ENCODE results near the gene ENKD1. TPM values are rescaled to one million over a fixed set of nuclear protein-coding genes. Genes with fewer than 3 reads are reported as not detected.

The ENKD1 gene
- total RNA-seq, 6 experiments from 2014 or later = 7.4 to 10.8 (median 8.9) TPM

DNA sequence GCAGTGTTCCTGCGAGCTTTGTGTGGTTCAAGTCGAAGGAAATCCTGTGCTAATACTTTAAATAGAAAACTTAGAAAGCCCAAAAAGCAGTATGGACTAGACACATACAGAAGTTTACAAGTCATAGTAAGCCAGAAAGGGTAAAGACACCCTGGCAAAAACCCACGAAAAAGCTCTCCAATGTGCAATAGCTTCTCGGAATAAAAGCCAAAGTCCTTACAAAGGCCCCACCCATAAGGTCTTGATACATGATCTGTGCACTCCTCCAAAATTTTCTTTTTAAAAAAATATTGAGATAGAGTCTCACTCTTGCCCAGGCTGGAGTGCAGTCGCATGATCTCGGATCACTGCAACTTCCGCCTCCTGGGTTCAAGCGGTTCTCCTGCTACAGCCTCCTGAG is 10.4 kb upstream of the ENKD1 start:
- Mint-ChIP-seq H3K4me1 (ENCODE audit: low read depth) (peaks cover 8% of the 10 kb centered on the region), H3K27me3 (ENCODE audit: insufficient read depth) (no peaks in the 10 kb centered on the region), H3K9me3 (no peaks in the 10 kb centered on the region), H3K4me3 (no peak overlapping the region), H3K27ac (no peak overlapping the region), H3K36me3 (ENCODE audit: low read depth) (no peaks in the 10 kb centered on the region)
- no peak for DNase-seq
- TF ChIP-seq, protein P1, sequence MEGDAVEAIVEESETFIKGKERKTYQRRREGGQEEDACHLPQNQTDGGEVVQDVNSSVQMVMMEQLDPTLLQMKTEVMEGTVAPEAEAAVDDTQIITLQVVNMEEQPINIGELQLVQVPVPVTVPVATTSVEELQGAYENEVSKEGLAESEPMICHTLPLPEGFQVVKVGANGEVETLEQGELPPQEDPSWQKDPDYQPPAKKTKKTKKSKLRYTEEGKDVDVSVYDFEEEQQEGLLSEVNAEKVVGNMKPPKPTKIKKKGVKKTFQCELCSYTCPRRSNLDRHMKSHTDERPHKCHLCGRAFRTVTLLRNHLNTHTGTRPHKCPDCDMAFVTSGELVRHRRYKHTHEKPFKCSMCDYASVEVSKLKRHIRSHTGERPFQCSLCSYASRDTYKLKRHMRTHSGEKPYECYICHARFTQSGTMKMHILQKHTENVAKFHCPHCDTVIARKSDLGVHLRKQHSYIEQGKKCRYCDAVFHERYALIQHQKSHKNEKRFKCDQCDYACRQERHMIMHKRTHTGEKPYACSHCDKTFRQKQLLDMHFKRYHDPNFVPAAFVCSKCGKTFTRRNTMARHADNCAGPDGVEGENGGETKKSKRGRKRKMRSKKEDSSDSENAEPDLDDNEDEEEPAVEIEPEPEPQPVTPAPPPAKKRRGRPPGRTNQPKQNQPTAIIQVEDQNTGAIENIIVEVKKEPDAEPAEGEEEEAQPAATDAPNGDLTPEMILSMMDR (IDR thresholded peaks at IDR 0.05) = no peak

DNA sequence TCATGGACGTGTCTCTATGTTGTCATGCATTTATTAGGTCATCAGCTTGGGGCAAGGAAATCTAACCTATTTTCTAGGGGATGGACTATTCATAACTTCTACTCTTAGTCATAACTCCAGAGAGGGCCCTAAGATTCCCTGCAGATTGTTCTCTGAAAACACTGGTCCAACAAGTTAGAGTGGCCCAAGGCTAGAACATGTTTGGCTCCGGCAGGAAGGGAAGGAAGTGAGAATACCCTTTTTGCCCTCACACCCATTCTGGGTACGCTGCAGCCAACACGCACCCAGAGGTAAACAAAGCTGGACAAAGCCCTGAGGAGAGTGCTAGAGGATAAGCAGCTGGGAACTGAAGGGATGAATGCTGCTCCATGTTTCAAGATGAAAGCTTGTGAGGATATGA is 10.0 kb upstream of the ENKD1 start:
- TF ChIP-seq, protein P1 (IDR thresholded peaks at IDR 0.05) = no peak
- Mint-ChIP-seq H3K4me3 (no peak overlapping the region), H3K36me3 (ENCODE audit: low read depth) (no peaks in the 10 kb centered on the region), H3K27ac (no peak overlapping the region), H3K27me3 (ENCODE audit: insufficient read depth) (no peaks in the 10 kb centered on the region), H3K4me1 (ENCODE audit: low read depth) (peaks cover 8% of the 10 kb centered on the region), H3K9me3 (no peaks in the 10 kb centered on the region)
- DNase-seq = no peak

DNA sequence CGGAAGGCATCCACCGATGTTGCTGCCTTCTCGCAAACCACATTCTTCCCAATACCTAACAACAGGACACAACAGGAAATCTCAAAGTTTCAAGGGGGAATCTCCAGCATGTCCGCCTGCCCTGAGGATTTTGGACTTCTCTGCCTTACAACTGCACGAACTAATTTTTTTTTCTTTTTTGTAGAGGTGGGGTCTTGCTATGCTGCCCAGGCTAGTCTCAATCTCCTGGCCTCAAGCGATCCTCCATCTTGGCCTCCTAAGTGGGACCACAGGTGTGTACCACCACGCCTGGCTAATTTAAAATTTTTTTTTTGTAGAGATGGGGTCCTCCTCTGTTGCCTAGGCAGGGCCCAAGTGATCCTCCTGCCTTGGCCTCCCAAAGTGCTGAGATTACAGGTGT is 9.4 kb upstream of the ENKD1 start:
- no peaks in the 10 kb centered on the region for H3K27me3 Mint-ChIP-seq (ENCODE audit: insufficient read depth)
- H3K4me1 Mint-ChIP-seq (ENCODE audit: low read depth) = peaks cover 8% of the 10 kb centered on the region
- H3K4me3 Mint-ChIP-seq = no peak overlapping the region
- TF ChIP-seq, protein P1 (IDR thresholded peaks at IDR 0.05) = no peak
- no peaks in the 10 kb centered on the region for H3K9me3 Mint-ChIP-seq
- no peak for DNase-seq
- H3K27ac Mint-ChIP-seq = no peak overlapping the region
- H3K36me3 Mint-ChIP-seq (ENCODE audit: low read depth) = no peaks in the 10 kb centered on the region

DNA sequence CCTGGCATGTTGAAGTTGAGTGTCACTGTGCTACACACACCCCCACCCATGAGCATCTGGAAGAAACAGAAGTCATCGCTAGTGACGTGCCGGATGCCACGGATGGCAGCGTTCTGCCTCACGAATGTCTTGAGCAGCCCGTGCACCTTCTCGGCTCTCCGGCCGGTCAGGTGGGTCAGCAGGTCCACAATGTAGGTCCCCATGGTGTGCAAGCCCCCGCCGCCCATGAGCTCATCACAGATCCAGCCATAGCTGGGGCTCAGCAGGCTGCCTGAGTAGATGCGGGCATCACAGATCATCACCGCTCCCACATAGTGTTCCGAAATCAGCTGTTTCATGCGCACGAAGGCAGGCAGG is 9.0 kb upstream of the ENKD1 start:
- DNase-seq = no peak
- no peaks in the 10 kb centered on the region for H3K36me3 Mint-ChIP-seq (ENCODE audit: low read depth)
- no peak overlapping the region for H3K27ac Mint-ChIP-seq
- H3K4me1 Mint-ChIP-seq (ENCODE audit: low read depth) = peaks cover 8% of the 10 kb centered on the region
- no peak overlapping the region for H3K4me3 Mint-ChIP-seq
- H3K27me3 Mint-ChIP-seq (ENCODE audit: insufficient read depth) = no peaks in the 10 kb centered on the region
- TF ChIP-seq, protein P1 (IDR thresholded peaks at IDR 0.05) = no peak
- H3K9me3 Mint-ChIP-seq = no peaks in the 10 kb centered on the region

DNA sequence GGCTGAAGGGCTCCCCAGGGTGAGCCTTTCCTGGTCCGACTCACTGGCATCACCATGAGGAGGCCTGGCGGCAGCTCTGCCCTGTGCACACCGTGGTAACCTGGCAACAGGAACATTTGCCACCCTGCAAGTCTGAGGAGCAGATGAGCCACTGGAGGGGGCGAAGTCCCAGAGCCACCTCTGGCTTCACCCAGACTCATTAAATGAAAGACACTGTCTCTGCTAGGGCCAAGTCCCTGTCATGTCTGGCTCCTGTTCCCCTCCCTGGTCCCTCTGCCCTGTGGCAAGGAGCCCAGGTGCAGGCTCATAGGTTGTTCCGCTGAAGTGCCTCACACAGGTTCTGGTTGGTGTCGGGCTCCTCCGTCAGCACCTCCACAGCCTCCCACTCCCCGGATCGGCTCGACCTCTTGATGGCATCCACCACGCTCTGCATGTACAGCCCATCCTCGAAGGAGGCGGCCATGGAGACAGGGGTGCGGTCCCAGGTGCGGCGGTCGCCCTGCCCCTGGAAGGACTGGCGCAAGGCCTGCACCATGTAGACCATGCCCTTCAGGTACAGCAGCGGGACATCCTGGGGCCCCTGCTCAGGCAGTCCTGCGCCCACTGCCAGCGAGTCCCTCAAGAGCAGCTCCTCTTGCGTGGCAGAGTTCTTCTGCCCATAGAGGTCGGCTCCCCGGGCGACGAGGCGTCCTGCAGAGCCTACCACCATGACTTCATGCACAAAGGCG is 8.5 kb upstream of the ENKD1 start:
- Mint-ChIP-seq H3K4me1 (ENCODE audit: low read depth) (peaks cover 8% of the 10 kb centered on the region), H3K27me3 (ENCODE audit: insufficient read depth) (no peaks in the 10 kb centered on the region), H3K9me3 (no peaks in the 10 kb centered on the region), H3K4me3 (no peak overlapping the region), H3K27ac (no peak overlapping the region), H3K36me3 (ENCODE audit: low read depth) (no peaks in the 10 kb centered on the region)
- no peak for DNase-seq
- TF ChIP-seq, protein P1 (IDR thresholded peaks at IDR 0.05) = no peak

Data from HFFc6 (cell line).